ENCODE measurements around the gene TMEM273.

Gene TMEM273

GRCh38 chr10:49175587-49176309 lies 12.4 kb downstream of the TMEM273 start:
- no peak for DNase-seq

GRCh38 chr10:49174926-49175500 lies 13.2 kb downstream of the TMEM273 start:
- no peak for DNase-seq

- no peak for DNase-seq
Observed at GRCh38 chr10:49174261-49174925, 13.8 kb downstream of the TMEM273 start.

GRCh38 chr10:49173853-49174252 lies 14.3 kb downstream of the TMEM273 start:
- no peak for DNase-seq

- no peak for DNase-seq
Observed at GRCh38 chr10:49173201-49173772, 14.9 kb downstream of the TMEM273 start.

- DNase-seq, result no peak
Observed at GRCh38 chr10:49172777-49173132, 15.4 kb downstream of the TMEM273 start.

GRCh38 chr10:49172061-49172776 lies 16.0 kb downstream of the TMEM273 start:
- no peak for DNase-seq

- no peak for DNase-seq
Observed at GRCh38 chr10:49171326-49172060, 16.7 kb downstream of the TMEM273 start.

GRCh38 chr10:49170632-49171325 lies 17.4 kb downstream of the TMEM273 start:
- no peak for DNase-seq

- no peak for DNase-seq
Observed at GRCh38 chr10:49169776-49170175, 18.4 kb downstream of the TMEM273 start.

GRCh38 chr10:49168831-49169500 lies 19.2 kb downstream of the TMEM273 start:
- no peak for DNase-seq

GRCh38 chr10:49168171-49168540 lies 20.0 kb downstream of the TMEM273 start:
- DNase-seq, result no peak

- DNase-seq, result no peak
Observed at GRCh38 chr10:49167425-49168170, 20.6 kb downstream of the TMEM273 start.

- no peak for DNase-seq
Observed at GRCh38 chr10:49166484-49167400, 21.4 kb downstream of the TMEM273 start.

GRCh38 chr10:49165821-49166483 lies 22.2 kb downstream of the TMEM273 start:
- no peak for DNase-seq

GRCh38 chr10:49165259-49165658 lies 22.9 kb downstream of the TMEM273 start:
- DNase-seq, result no peak

GRCh38 chr10:49164559-49165188 lies 23.5 kb downstream of the TMEM273 start:
- peak; percentile 65 for DNase-seq

- DNase-seq, result no peak
Observed at GRCh38 chr10:49163741-49164140, 24.4 kb downstream of the TMEM273 start.

Measured in activated CD4-positive, alpha-beta T cell treated with anti-CD3 and anti-CD28 coated beads, Interleukin-10, Interleukin-2, amounts not matched to agents 100 ng/mL and 50 ng/mL, durations not matched to agents 16 hours and 8 hours (primary cell).